Fibroblast of the conjunctiva (primary cell): ENCODE data around the gene CRNKL1.
A peak's percentile ranks its signal among the peaks of the same experiment; 100 is the strongest.

ENCODE experiments used
- DNase-seq: peaks from one replicate; pipeline ENCODE4 v3.0.0-alpha.2; 2010; ENCODE audit warnings: low read depth

CRNKL1 gene

GRCh38 chr20:20060234-20060998 is 8.2 kb upstream of the CRNKL1 start:
- DNase-seq: no peak

- DNase-seq: no peak
Measured at GRCh38 chr20:20051767-20052073, 546 bp downstream of the CRNKL1 start.

- no peak for DNase-seq
Measured at GRCh38 chr20:20039752-20040387, 12.4 kb downstream of the CRNKL1 start.

- no peak for DNase-seq
Measured at GRCh38 chr20:20038586-20038985, 13.7 kb downstream of the CRNKL1 start.

GRCh38 chr20:20037960-20038359 is 14.3 kb downstream of the CRNKL1 start:
- DNase-seq: no peak

- DNase-seq: no peak
Measured at GRCh38 chr20:20036756-20037155, 15.5 kb downstream of the CRNKL1 start.

- DNase-seq: no peak
Measured at GRCh38 chr20:20034486-20034885, 17.8 kb downstream of the CRNKL1 start.

- DNase-seq: no peak
Measured at GRCh38 chr20:20031790-20032189, 20.5 kb downstream of the CRNKL1 start.

GRCh38 chr20:20027284-20027683 is 25.0 kb downstream of the CRNKL1 start:
- DNase-seq: no peak

GRCh38 chr20:20024942-20025341 is 27.3 kb downstream of the CRNKL1 start:
- DNase-seq: no peak

- no peak for DNase-seq
Measured at GRCh38 chr20:20023395-20023794, 28.9 kb downstream of the CRNKL1 start.

- no peak for DNase-seq
Measured at GRCh38 chr20:20022498-20022897, 29.8 kb downstream of the CRNKL1 start.

GRCh38 chr20:20021835-20022234 is 30.4 kb downstream of the CRNKL1 start:
- no peak for DNase-seq

GRCh38 chr20:20020908-20021307 is 31.4 kb downstream of the CRNKL1 start:
- DNase-seq: no peak

GRCh38 chr20:20019123-20019522 is 33.1 kb downstream of the CRNKL1 start:
- no peak for DNase-seq

- no peak for DNase-seq
Measured at GRCh38 chr20:20018366-20018765, 33.9 kb downstream of the CRNKL1 start.

- DNase-seq: no peak
Measured at GRCh38 chr20:20017844-20018185, 34.5 kb downstream of the CRNKL1 start.

- peak; percentile 85 for DNase-seq
Measured at GRCh38 chr20:20017001-20017843, 35.0 kb downstream of the CRNKL1 start, which contains the start of gene NAA20. TSS of gene NAA20 (plus strand) at chr20:20017362. CDS start at chr20:20017397, 35 bp downstream.

GRCh38 chr20:20014659-20015058 is 37.6 kb downstream of the CRNKL1 start:
- no peak for DNase-seq

- DNase-seq: no peak
Measured at GRCh38 chr20:20012541-20012940, 39.7 kb downstream of the CRNKL1 start.

GRCh38 chr20:20010639-20011500 is 41.4 kb downstream of the CRNKL1 start:
- no peak for DNase-seq

- DNase-seq: no peak
Measured at GRCh38 chr20:20009784-20010253, 42.4 kb downstream of the CRNKL1 start.
